GM18498 (cell line): Measurements from ENCODE around the gene KCNIP4.

Experiments used
- ATAC-seq: cut with Tn5 transposase; IDR thresholded peaks from one replicate; pipeline ENCODE4 v1.9.1; 2021; ENCODE audit warnings: mild to moderate bottlenecking, moderate library complexity; ENCODE audit not compliant: unreplicated experiment

The KCNIP4 gene

GRCh38 chr4:20889901-20890300 lies 1058.7 kb downstream of the KCNIP4 start:
- ATAC-seq, result no peak

- ATAC-seq, result no peak
These were observed 1064.9 kb downstream of the KCNIP4 start for GRCh38 chr4:20883677-20884076.

- no peak for ATAC-seq
These were observed 1065.3 kb downstream of the KCNIP4 start for GRCh38 chr4:20883231-20883630.

GRCh38 chr4:20882500-20882899 lies 1066.1 kb downstream of the KCNIP4 start:
- ATAC-seq, result no peak

GRCh38 chr4:20881658-20882057 lies 1066.9 kb downstream of the KCNIP4 start:
- no peak for ATAC-seq

- no peak for ATAC-seq
These were observed 1069.8 kb downstream of the KCNIP4 start for GRCh38 chr4:20878806-20879205.

- ATAC-seq, result no peak
These were observed 1078.1 kb downstream of the KCNIP4 start for GRCh38 chr4:20870436-20870835.

GRCh38 chr4:20868108-20868507 lies 1080.5 kb downstream of the KCNIP4 start:
- ATAC-seq, result no peak

- no peak for ATAC-seq
These were observed 1087.7 kb downstream of the KCNIP4 start for GRCh38 chr4:20860878-20861277.

- no peak for ATAC-seq
These were observed 1089.3 kb downstream of the KCNIP4 start for GRCh38 chr4:20859097-20859781.

GRCh38 chr4:20857081-20857480 lies 1091.5 kb downstream of the KCNIP4 start:
- ATAC-seq, result no peak

- ATAC-seq, result no peak
These were observed 1101.3 kb downstream of the KCNIP4 start for GRCh38 chr4:20847124-20847747.

GRCh38 chr4:20844311-20844710 lies 1104.3 kb downstream of the KCNIP4 start:
- ATAC-seq, result no peak

- ATAC-seq, result no peak
These were observed 1107.9 kb downstream of the KCNIP4 start for GRCh38 chr4:20840648-20841190.

GRCh38 chr4:20839957-20840356 lies 1108.6 kb downstream of the KCNIP4 start:
- ATAC-seq, result no peak

GRCh38 chr4:20838476-20838875 lies 1110.1 kb downstream of the KCNIP4 start:
- no peak for ATAC-seq

- ATAC-seq, result no peak
These were observed 1115.7 kb downstream of the KCNIP4 start for GRCh38 chr4:20832826-20833225.

GRCh38 chr4:20831746-20832145 lies 1116.8 kb downstream of the KCNIP4 start:
- ATAC-seq, result no peak

GRCh38 chr4:20829617-20830357 lies 1118.8 kb downstream of the KCNIP4 start:
- ATAC-seq, result no peak

GRCh38 chr4:20825505-20825904 lies 1123.1 kb downstream of the KCNIP4 start:
- ATAC-seq, result no peak

GRCh38 chr4:20816287-20816686 lies 1132.3 kb downstream of the KCNIP4 start:
- no peak for ATAC-seq

- ATAC-seq, result no peak
These were observed 1134.9 kb downstream of the KCNIP4 start for GRCh38 chr4:20813700-20814099.
